Measurements from ENCODE around the gene MYBPC2. TPM values are rescaled to one million over a fixed set of nuclear protein-coding genes. Genes with fewer than 3 reads are reported as not detected.

Gene MYBPC2
- total and polyA plus RNA-seq, 2 of the 4 experiments (the other 2 are of a cell fraction), result not detected

DNA sequence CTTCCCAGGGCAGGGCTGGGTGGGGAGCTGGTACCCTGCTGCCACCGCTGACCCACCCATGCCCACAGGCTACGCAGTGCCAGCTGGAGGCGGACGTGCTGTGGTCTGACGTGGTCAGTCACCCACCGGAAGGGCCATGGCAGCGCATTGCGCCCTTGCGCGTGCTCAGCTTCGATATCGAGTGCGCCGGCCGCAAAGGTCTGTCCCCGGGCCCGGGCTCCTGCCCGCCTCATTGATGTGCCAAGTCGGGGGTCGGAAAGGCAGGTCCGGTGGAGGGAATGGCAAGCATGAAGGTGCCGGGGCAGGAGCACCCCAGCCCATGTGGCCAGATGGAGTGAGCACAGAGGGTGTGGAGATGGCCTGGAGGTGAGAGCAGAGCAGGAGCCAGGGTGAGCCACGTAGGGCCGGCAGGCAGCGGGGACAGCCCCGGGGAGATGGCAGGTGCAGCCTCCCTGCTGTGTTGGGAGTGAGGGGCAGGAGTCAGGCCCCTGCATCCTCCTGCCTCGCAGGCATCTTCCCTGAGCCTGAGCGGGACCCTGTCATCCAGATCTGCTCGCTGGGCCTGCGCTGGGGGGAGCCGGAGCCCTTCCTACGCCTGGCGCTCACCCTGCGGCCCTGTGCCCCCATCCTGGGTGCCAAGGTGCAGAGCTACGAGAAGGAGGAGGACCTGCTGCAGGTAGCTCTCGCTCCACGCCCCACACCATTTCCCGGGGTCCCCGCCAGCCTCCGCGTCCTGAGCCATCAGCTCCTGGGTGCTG lies 30.0 kb upstream of the MYBPC2 start (continued):
- TF ChIP-seq, protein P1, sequence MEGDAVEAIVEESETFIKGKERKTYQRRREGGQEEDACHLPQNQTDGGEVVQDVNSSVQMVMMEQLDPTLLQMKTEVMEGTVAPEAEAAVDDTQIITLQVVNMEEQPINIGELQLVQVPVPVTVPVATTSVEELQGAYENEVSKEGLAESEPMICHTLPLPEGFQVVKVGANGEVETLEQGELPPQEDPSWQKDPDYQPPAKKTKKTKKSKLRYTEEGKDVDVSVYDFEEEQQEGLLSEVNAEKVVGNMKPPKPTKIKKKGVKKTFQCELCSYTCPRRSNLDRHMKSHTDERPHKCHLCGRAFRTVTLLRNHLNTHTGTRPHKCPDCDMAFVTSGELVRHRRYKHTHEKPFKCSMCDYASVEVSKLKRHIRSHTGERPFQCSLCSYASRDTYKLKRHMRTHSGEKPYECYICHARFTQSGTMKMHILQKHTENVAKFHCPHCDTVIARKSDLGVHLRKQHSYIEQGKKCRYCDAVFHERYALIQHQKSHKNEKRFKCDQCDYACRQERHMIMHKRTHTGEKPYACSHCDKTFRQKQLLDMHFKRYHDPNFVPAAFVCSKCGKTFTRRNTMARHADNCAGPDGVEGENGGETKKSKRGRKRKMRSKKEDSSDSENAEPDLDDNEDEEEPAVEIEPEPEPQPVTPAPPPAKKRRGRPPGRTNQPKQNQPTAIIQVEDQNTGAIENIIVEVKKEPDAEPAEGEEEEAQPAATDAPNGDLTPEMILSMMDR (conservative IDR thresholded peaks at IDR 0.05; ENCODE audit: low read depth, low read length), result no peak
- TF ChIP-seq MXI1 (IDR thresholded peaks at IDR 0.05; ENCODE audit: borderline replicate concordance, low read depth, low read length) (no peak), MAFK (IDR thresholded peaks at IDR 0.05; ENCODE audit: low read depth, low read length) (no peak), CHD1 (IDR thresholded peaks at IDR 0.05; ENCODE audit: low read depth, low read length) (no peak)
